Kidney (tissue), 14 donors: ENCODE data around the gene SPOCK2. TPM values are rescaled to one million over a fixed set of nuclear protein-coding genes. Genes with fewer than 3 reads are reported as not detected.

Experiments used
- DNase-seq, 5 donors: peaks; one replicate each; pipeline ENCODE4 v3.0.0-alpha.2; 2013 to 2020
- FAIRE-seq: peaks from 2 replicates; lab custom pipeline; 2012; peaks lifted over from hg19 to GRCh38; lab: Jason Lieb, UNC
- H3K27ac ChIP-seq, 2 donors: one replicate each; pipeline ENCODE4 v1.7.0; 2013; ENCODE audit warnings: low read depth in 2 of 2, low read length in 2 of 2, inconsistent platforms in 1 of 2
- H3K27me3 ChIP-seq: one replicate; pipeline ENCODE4 v1.7.1; 2013; ENCODE audit warnings: low read length, inconsistent platforms; ENCODE audit not compliant: control insufficient read depth, insufficient read depth
- H3K36me3 ChIP-seq, 3 donors: one replicate each; pipeline versions ENCODE4 v1.7.0 to v1.7.1; 2013; ENCODE audit warnings: low read length in 3 of 3, control low read depth in 1 of 3, inconsistent platforms in 1 of 3; ENCODE audit not compliant: insufficient read depth in 3 of 3, control insufficient read depth in 2 of 3
- H3K4me1 ChIP-seq, 3 donors: one replicate each; pipeline versions ENCODE4 v1.7.0 to v1.7.1; 2013; ENCODE audit warnings: low read length in 3 of 3, inconsistent platforms in 1 of 3, low read depth in 1 of 3; ENCODE audit not compliant: control insufficient read depth in 2 of 3, insufficient read depth in 2 of 3
- H3K4me3 ChIP-seq, 3 donors: one replicate each; pipeline versions ENCODE4 v1.7.0 to v1.8.1; 2013; ENCODE audit warnings: low read length in 3 of 3, control low read depth in 1 of 3, inconsistent platforms in 1 of 3
- H3K9ac ChIP-seq, 3 donors: one replicate each; pipeline versions ENCODE4 v1.7.0 to v1.7.1; 2013; ENCODE audit warnings: low read length in 3 of 3, control low read depth in 1 of 3, inconsistent platforms in 1 of 3
- H3K9me3 ChIP-seq, 3 donors: one replicate each; pipeline versions ENCODE4 v1.7.0 to v1.7.1; 2013; ENCODE audit warnings: low read length in 3 of 3, control low read depth in 1 of 3, inconsistent platforms in 1 of 3; ENCODE audit not compliant: control insufficient read depth in 2 of 3, insufficient read depth in 1 of 3
- intact Hi-C: fragments of 100-400 bp; cut with DNase I; formaldehyde crosslinking; loops from one replicate; pipeline ENCODE4 v1.11.1; 2022
- polyA plus RNA-seq: library from polyadenylated mRNA; stranded (reverse); fragments of 350-450 nt; fragmentation: Illumina TruSeq; extraction: RNeasy Lipid Tissue Mini Kit (QIAGEN cat#74804); gene quantifications from one replicate; pipeline ENCODE4 v1.2.3, GENCODE V29; 2014; ENCODE audit warnings: low read depth, low replicate concordance; ENCODE audit not compliant: insufficient read depth
- total RNA-seq: library from RNA; stranded (reverse); fragmentation: NEBNext Ultra II Directional; extraction: Animal tissue kit (Norgen Biotek cat#: 25700); gene quantifications from one replicate; pipeline ENCODE4 v1.2.1, GENCODE V29; 2021
- TF ChIP-seq, protein P1 (sequence below): IDR thresholded peaks from 3 replicates; pipeline ENCODE4 v1.5.1; 2012; ENCODE audit warnings: mild to moderate bottlenecking, moderate library complexity, borderline replicate concordance; ENCODE audit not compliant: insufficient read depth; ENCODE audit errors: extremely low read depth
- donor health status: control.
- donor health status: control.
- donor health status: control.
- donor health status: control.
- donor health status: control.
- donor health status: DM: yes; HTN: yes; CAD: no.
- donor health status: Normal renal cell carcinoma (clear cell type).

Gene SPOCK2
- total and polyA plus RNA-seq, 2 donors from 2014 or later, result 19.7 to 103 TPM

- H3K9ac ChIP-seq, result no peak overlapping the region
- H3K4me1 ChIP-seq, result peaks cover 0 to 22% (median 13%) of the 10 kb centered on the region in 3 donors
- no peaks in the 10 kb centered on the region for H3K27me3 ChIP-seq
- no peaks in the 10 kb centered on the region for H3K9me3 ChIP-seq
- TF ChIP-seq, protein P1, sequence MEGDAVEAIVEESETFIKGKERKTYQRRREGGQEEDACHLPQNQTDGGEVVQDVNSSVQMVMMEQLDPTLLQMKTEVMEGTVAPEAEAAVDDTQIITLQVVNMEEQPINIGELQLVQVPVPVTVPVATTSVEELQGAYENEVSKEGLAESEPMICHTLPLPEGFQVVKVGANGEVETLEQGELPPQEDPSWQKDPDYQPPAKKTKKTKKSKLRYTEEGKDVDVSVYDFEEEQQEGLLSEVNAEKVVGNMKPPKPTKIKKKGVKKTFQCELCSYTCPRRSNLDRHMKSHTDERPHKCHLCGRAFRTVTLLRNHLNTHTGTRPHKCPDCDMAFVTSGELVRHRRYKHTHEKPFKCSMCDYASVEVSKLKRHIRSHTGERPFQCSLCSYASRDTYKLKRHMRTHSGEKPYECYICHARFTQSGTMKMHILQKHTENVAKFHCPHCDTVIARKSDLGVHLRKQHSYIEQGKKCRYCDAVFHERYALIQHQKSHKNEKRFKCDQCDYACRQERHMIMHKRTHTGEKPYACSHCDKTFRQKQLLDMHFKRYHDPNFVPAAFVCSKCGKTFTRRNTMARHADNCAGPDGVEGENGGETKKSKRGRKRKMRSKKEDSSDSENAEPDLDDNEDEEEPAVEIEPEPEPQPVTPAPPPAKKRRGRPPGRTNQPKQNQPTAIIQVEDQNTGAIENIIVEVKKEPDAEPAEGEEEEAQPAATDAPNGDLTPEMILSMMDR, result no peak
- no peak overlapping the region for H3K4me3 ChIP-seq
- FAIRE-seq (no peak), DNase-seq (no peak)
- H3K27ac ChIP-seq, result no peak overlapping the region
- intact Hi-C loops, result no loop called here
- H3K36me3 ChIP-seq, result peaks cover 0 to 8% (median under 1%) of the 10 kb centered on the region in 3 donors
Measured at GRCh38 chr10:72011468-72011867, 76.9 kb downstream of the SPOCK2 start.

GRCh38 chr10:72011016-72011415 lies 77.3 kb downstream of the SPOCK2 start:
- FAIRE-seq (no peak), DNase-seq (no peak)
- no peaks in the 10 kb centered on the region for H3K27me3 ChIP-seq
- intact Hi-C loops, result no loop called here
- peaks cover 0 to 20% (median 13%) of the 10 kb centered on the region in 3 donors for H3K4me1 ChIP-seq
- H3K9ac ChIP-seq, result no peak overlapping the region
- TF ChIP-seq, protein P1, result no peak
- H3K36me3 ChIP-seq, result peaks cover 0 to 13% (median 2%) of the 10 kb centered on the region in 3 donors
- no peaks in the 10 kb centered on the region for H3K9me3 ChIP-seq
- H3K4me3 ChIP-seq, result no peak overlapping the region
- H3K27ac ChIP-seq, result no peak overlapping the region

DNA sequence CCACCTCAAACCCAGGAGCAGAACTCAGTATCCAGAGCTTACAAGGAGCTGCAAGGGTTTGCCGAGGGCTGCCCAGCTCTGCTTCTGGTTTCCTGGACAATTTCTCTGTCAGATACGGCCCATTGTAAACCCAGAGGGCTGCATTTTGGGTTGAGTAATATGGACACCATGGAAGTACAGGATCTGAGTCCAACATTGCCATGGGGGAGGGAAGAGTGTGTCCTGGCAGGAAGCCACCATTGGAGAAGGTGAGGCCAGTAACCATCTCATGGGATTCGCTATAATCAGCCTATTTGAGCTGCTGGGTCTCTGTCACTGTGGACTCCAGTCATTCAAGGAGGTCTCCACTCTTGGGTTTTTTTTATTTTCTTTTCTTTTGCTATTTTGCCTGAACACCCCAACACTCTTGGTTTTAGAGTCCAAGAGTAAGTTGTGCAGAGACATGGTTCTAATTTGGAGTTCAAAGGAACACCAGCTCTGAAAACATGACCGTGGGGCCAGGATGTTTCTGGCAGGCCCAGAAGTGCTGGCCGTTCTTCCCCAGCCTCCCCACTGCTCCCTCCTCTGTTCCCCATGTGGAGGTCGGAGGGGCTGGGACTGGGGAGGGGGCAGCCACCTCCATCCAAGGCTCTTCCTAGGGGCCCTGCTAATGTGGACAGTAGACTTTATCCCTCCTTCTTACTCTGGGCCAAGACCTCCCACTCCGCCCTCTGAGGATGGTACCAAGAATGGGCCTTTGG lies 77.9 kb downstream of the SPOCK2 start:
- H3K27ac ChIP-seq, result peak overlapping the region; percentile 71 to 86
- peaks cover 0 to 13% (median 2%) of the 10 kb centered on the region in 3 donors for H3K36me3 ChIP-seq
- intact Hi-C loops, result no loop called here
- FAIRE-seq (no peak), DNase-seq (no peak)
- TF ChIP-seq, protein P1, result no peak
- no peaks in the 10 kb centered on the region for H3K27me3 ChIP-seq
- no peak overlapping the region for H3K9ac ChIP-seq
- peaks cover 0 to 20% (median 13%) of the 10 kb centered on the region in 3 donors for H3K4me1 ChIP-seq
- no peaks in the 10 kb centered on the region for H3K9me3 ChIP-seq
- H3K4me3 ChIP-seq, result no peak overlapping the region
